Psoas muscle (tissue), 8 donors: ENCODE measurements around the gene IGFLR1. TPM values are rescaled to one million over a fixed set of nuclear protein-coding genes. Genes with fewer than 3 reads are reported as not detected.
A peak's percentile ranks its signal among the peaks of the same experiment; 100 is the strongest.

Source experiments
- ATAC-seq, 4 donors: fragments of 200-7000 bp; cut with Tn5 transposase; one replicate each; pipeline ENCODE4 v1.9.1; 2020; ENCODE audit warnings: moderate library complexity in 3 of 4, mild to moderate bottlenecking in 2 of 4
- DNase-seq, 2 donors: peaks; one replicate each; pipeline ENCODE4 v3.0.0-alpha.2; 2020
- H3K27ac ChIP-seq: fragments of 200-600 bp; one replicate; pipeline ENCODE4 v1.8.0; 2022
- H3K27me3 ChIP-seq, 3 donors: fragments of 200-600 bp in 1 of 3; one replicate each; pipeline versions ENCODE4 v1.6.1 to v1.8.0; 2013 to 2022; ENCODE audit warnings: low read length in 2 of 3, mild to moderate bottlenecking in 2 of 3, moderate library complexity in 1 of 3; ENCODE audit not compliant: insufficient read depth in 3 of 3
- H3K36me3 ChIP-seq, 2 donors: fragments of 200-600 bp in 1 of 2; one replicate each; pipeline versions ENCODE4 v1.6.1 to v1.8.0; 2013 to 2022; ENCODE audit warnings: low read depth in 1 of 2, mild to moderate bottlenecking in 1 of 2, moderate library complexity in 1 of 2; ENCODE audit not compliant: insufficient read depth in 1 of 2
- H3K4me1 ChIP-seq: fragments of 200-600 bp; one replicate; pipeline ENCODE4 v1.8.0; 2022
- H3K4me3 ChIP-seq: fragments of 200-600 bp; one replicate; pipeline ENCODE4 v1.8.0; 2022; ENCODE audit warnings: mild to moderate bottlenecking
- H3K9me3 ChIP-seq: fragments of 200-600 bp; one replicate; pipeline ENCODE4 v1.8.0; 2022
- CTCF ChIP-seq: fragments of 200-600 bp; IDR thresholded peaks from one replicate; pipeline ENCODE4 v1.8.0; 2022; ENCODE audit warnings: antibody characterized with exemption
- WGBS, 3 donors: extraction: QIAGEN DNeasy Blood & Tissue Kit; methylation state at CpG; one replicate each; pipeline versions ENCODE4 v1.1.6 to v1.1.7; 2013; 5-methylcytosine and 5-hydroxymethylcytosine counted together
- intact Hi-C, 2 donors: fragments of 100-400 bp; cut with DNase I; formaldehyde crosslinking; loops; one replicate each; pipeline versions ENCODE4 v1.11.0 to v1.14.2; 2022
- polyA plus RNA-seq, 3 donors: library from polyadenylated mRNA; stranded (reverse); fragments of 200-250 nt; gene quantifications; one replicate each; pipeline ENCODE4 v1.2.3, GENCODE V29; 2013
- total RNA-seq, 4 donors: library from RNA; stranded (reverse); fragmentation: NEBNext Ultra II Directional in 2 of 4; extraction: Animal tissue kit (Norgen Biotek cat#: 25700) in 2 of 4; gene quantifications; one replicate each; pipeline versions ENCODE4 v1.2.1 to v1.2.4, GENCODE V29; 2021 to 2023
- donor health status: healthy with polysubstance abuse.
- donor health status: DM: no; HTN: no; CAD: no; lungs with moderate emphysema.
- donor health status: Bipolar disorder and iron deficiency.
- donor health status: healthy.
- donor health status: DM: yes; HTN: yes; CAD: no.
- donor health status: DM: no; HTN: no; CAD: no.
- donor health status: DM: no; HTN: no; CAD: no.
- donor health status: DM: yes; HTN: yes; CAD: no.

The IGFLR1 gene
- total and polyA plus RNA-seq, 7 donors = 2.0 to 12.4 (median 5.8) TPM

DNA sequence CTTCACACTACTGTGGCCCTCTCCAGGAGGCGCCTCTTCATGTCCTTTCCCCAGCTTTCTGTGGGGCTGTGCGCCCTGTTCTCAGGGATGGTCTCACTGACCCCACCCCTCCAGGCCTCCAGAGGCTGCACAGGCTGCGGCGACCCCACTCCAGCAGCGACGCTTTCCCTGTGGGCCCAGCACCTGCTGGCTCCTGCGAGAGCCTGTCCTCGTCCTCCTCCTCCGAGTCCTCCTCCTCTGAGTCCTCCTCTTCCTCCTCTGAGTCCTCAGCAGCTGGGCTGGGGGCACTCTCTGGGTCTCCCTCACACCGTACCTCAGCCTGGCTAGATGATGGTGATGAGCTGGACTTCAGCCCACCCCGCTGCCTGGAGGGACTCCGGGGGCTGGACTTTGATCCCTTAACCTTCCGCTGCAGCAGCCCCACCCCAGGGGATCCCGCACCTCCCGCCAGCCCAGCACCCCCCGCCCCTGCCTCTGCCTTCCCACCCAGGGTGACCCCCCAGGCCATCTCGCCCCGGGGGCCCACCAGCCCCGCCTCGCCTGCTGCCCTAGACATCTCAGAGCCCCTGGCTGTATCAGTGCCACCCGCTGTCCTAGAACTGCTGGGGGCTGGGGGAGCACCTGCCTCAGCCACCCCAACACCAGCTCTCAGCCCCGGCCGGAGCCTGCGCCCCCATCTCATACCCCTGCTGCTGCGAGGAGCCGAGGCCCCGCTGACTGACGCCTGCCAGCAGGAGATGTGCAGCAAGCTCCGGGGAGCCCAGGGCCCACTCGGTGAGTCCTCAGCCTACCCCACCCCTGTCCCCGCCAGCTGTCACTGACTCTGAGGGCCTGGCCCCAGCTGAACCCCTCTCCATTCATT, 44.3 kb upstream of the IGFLR1 start:
- Histone ChIP-seq H3K27me3 (no peaks in the 10 kb centered on the region), H3K9me3 (no peaks in the 10 kb centered on the region), H3K36me3 (peaks cover 0 to 12% of the 10 kb centered on the region in 2 donors), H3K4me1 (no peaks in the 10 kb centered on the region), H3K4me3 (no peak overlapping the region), H3K27ac (no peak overlapping the region)
- intact Hi-C loops = no loop called here
- TF ChIP-seq CTCF = no peak
- 88 to 92% (median 90%) methylated on average over 26 to 31 of the region's 31 CpGs for WGBS, 3 donors
- ATAC-seq = no peak
- DNase-seq = no peak

GRCh38 chr19:35785339-35785627, 43.0 kb upstream of the IGFLR1 start:
- TF ChIP-seq CTCF = no peak
- no peak for ATAC-seq
- H3K27me3 ChIP-seq = no peaks in the 10 kb centered on the region
- no peaks in the 10 kb centered on the region for H3K9me3 ChIP-seq
- H3K4me1 ChIP-seq = no peaks in the 10 kb centered on the region
- no peak for DNase-seq
- peaks cover 0 to 25% of the 10 kb centered on the region in 2 donors for H3K36me3 ChIP-seq
- H3K4me3 ChIP-seq = no peak overlapping the region
- intact Hi-C loops = no loop called here
- no peak overlapping the region for H3K27ac ChIP-seq
- 85 to 91% (median 89%) methylated on average over 9 to 10 of the region's 10 CpGs for WGBS, 3 donors

GRCh38 chr19:35784503-35785338, 42.5 kb upstream of the IGFLR1 start:
- Histone ChIP-seq H3K27ac (no peak overlapping the region), H3K4me3 (no peak overlapping the region), H3K4me1 (no peaks in the 10 kb centered on the region), H3K27me3 (no peaks in the 10 kb centered on the region), H3K9me3 (no peaks in the 10 kb centered on the region), H3K36me3 (peaks cover 0 to 29% of the 10 kb centered on the region in 2 donors)
- no peak for ATAC-seq
- no peak for TF ChIP-seq CTCF
- 80 to 86% (median 81%) methylated on average over 41 to 45 of the region's 45 CpGs for WGBS, 3 donors
- intact Hi-C loops = no loop called here
- DNase-seq = no peak

DNA sequence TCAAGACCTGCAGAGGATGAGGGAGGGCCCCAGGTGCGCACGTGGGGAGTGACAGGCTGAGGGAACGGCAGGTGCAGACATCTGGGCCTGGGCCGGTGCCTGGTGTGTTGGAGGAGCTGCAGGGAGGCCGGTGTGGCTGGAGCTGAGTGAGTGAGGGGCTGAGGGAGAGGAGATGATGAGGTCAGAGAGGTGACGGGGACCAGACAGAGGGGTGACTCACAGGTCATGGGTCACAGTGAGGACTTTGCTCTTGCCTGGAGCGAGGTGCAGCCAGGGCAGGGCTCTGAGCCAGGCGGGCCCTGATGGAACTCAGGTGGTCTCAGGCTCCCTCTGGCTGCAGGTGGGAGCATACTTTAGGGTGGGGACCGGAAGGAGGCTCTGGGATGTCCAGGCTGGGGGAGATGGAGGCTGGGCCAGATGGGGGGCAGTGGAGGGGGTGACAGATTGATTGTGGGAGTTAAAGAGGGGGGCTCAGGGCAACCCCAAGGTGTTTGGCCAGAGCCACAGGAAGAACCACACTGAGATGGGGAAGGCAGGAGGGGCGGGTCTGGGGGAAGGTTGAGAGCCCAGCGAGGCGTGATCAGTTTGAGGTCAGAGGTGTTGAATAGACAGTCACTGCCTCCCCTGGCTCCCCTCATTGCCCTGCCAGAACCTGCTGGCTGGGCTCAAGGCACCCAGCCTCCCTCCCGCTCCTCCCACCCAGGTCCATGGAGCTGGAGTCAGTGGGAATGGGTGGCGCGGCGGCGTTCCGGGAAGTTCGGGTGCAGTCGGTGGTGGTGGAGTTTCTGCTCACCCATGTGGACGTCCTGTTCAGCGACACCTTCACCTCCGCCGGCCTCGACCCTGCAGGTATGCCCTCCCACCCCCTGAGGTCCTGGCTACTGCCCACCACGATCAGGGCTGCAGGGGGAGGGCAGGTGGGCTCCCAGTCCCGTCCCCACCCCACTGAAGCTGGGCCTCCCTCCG, 41.5 kb upstream of the IGFLR1 start:
- Histone ChIP-seq H3K4me1 (no peaks in the 10 kb centered on the region), H3K27ac (no peak overlapping the region), H3K9me3 (no peaks in the 10 kb centered on the region), H3K4me3 (no peak overlapping the region), H3K36me3 (peaks cover 0 to 37% of the 10 kb centered on the region in 2 donors), H3K27me3 (no peaks in the 10 kb centered on the region)
- ATAC-seq = peak in 1 of 4 donors; percentile 19
- intact Hi-C loops = no loop called here
- DNase-seq = no peak
- TF ChIP-seq CTCF = no peak
- 80 to 83% (median 82%) methylated on average over 24 to 28 of the region's 28 CpGs for WGBS, 3 donors
